ENCODE results near the gene LINGO1. TPM values are rescaled to one million over a fixed set of nuclear protein-coding genes. Genes with fewer than 3 reads are reported as not detected.

Gene LINGO1
- total RNA-seq, 2 experiments from 2014 or later, result not detected

- ChIA-PET CTCF (interaction anchor here (0.6 kb wide), 1 partner anchor 60 kb away, joined by 3 read pairs; no protein-coding TSS in a partner anchor), POLR2A (no interaction called here)
- no peaks in the 10 kb centered on the region for H3K9me3 Mint-ChIP-seq
- H3K4me3 Mint-ChIP-seq, result no peak overlapping the region
- no peaks in the 10 kb centered on the region for H3K4me1 Mint-ChIP-seq
- DNase-seq, result no peak
- no peak overlapping the region for H3K27ac Mint-ChIP-seq
- H3K27me3 Mint-ChIP-seq, result peaks cover 3% of the 10 kb centered on the region
- no peaks in the 10 kb centered on the region for H3K36me3 Mint-ChIP-seq (ENCODE audit: low read depth)
Observed at GRCh38 chr15:77623755-77624524, 8.8 kb downstream of the LINGO1 start.

GRCh38 chr15:77622934-77623754, 9.6 kb downstream of the LINGO1 start:
- no peaks in the 10 kb centered on the region for H3K36me3 Mint-ChIP-seq (ENCODE audit: low read depth)
- no peaks in the 10 kb centered on the region for H3K9me3 Mint-ChIP-seq
- CTCF ChIA-PET, result no interaction called here
- POLR2A ChIA-PET, result no interaction called here
- H3K4me1 Mint-ChIP-seq, result no peaks in the 10 kb centered on the region
- DNase-seq, result no peak
- no peak overlapping the region for H3K4me3 Mint-ChIP-seq
- no peak overlapping the region for H3K27ac Mint-ChIP-seq
- H3K27me3 Mint-ChIP-seq, result no peaks in the 10 kb centered on the region

GRCh38 chr15:77622209-77622933, 10.3 kb downstream of the LINGO1 start:
- CTCF ChIA-PET, result no interaction called here
- Mint-ChIP-seq H3K36me3 (ENCODE audit: low read depth) (no peaks in the 10 kb centered on the region), H3K4me3 (no peak overlapping the region), H3K27ac (no peak overlapping the region), H3K9me3 (no peaks in the 10 kb centered on the region), H3K4me1 (no peaks in the 10 kb centered on the region), H3K27me3 (no peaks in the 10 kb centered on the region)
- no peak for DNase-seq
- POLR2A ChIA-PET, result no interaction called here

GRCh38 chr15:77621847-77622208, 10.9 kb downstream of the LINGO1 start:
- no peak for DNase-seq
- Mint-ChIP-seq H3K9me3 (no peaks in the 10 kb centered on the region), H3K36me3 (ENCODE audit: low read depth) (no peaks in the 10 kb centered on the region), H3K27ac (no peak overlapping the region), H3K4me3 (no peak overlapping the region), H3K27me3 (no peaks in the 10 kb centered on the region), H3K4me1 (no peaks in the 10 kb centered on the region)
- CTCF ChIA-PET, result no interaction called here
- POLR2A ChIA-PET, result no interaction called here

GRCh38 chr15:77620960-77621647, 11.6 kb downstream of the LINGO1 start:
- Mint-ChIP-seq H3K4me1 (no peaks in the 10 kb centered on the region), H3K4me3 (no peak overlapping the region), H3K36me3 (ENCODE audit: low read depth) (no peaks in the 10 kb centered on the region), H3K9me3 (no peaks in the 10 kb centered on the region), H3K27ac (no peak overlapping the region), H3K27me3 (no peaks in the 10 kb centered on the region)
- DNase-seq, result no peak
- ChIA-PET POLR2A (no interaction called here), CTCF (no interaction called here)

- Mint-ChIP-seq H3K4me3 (no peak overlapping the region), H3K9me3 (no peaks in the 10 kb centered on the region), H3K36me3 (ENCODE audit: low read depth) (no peaks in the 10 kb centered on the region), H3K27me3 (no peaks in the 10 kb centered on the region), H3K4me1 (no peaks in the 10 kb centered on the region), H3K27ac (no peak overlapping the region)
- no peak for DNase-seq
- CTCF ChIA-PET, result no interaction called here
- POLR2A ChIA-PET, result no interaction called here
Observed at GRCh38 chr15:77620297-77620696, 12.4 kb downstream of the LINGO1 start.

GRCh38 chr15:77619883-77620282, 12.8 kb downstream of the LINGO1 start:
- Mint-ChIP-seq H3K4me1 (no peaks in the 10 kb centered on the region), H3K27me3 (no peaks in the 10 kb centered on the region), H3K4me3 (no peak overlapping the region), H3K27ac (no peak overlapping the region), H3K36me3 (ENCODE audit: low read depth) (no peaks in the 10 kb centered on the region), H3K9me3 (no peaks in the 10 kb centered on the region)
- ChIA-PET POLR2A (no interaction called here), CTCF (no interaction called here)
- no peak for DNase-seq

- Mint-ChIP-seq H3K4me3 (no peak overlapping the region), H3K9me3 (no peaks in the 10 kb centered on the region), H3K4me1 (no peaks in the 10 kb centered on the region), H3K27ac (no peak overlapping the region), H3K27me3 (no peaks in the 10 kb centered on the region), H3K36me3 (ENCODE audit: low read depth) (no peaks in the 10 kb centered on the region)
- DNase-seq, result no peak
- ChIA-PET POLR2A (no interaction called here), CTCF (interaction anchor here (1.0 kb wide), 1 partner anchor 13 kb away, joined by 3 read pairs; no protein-coding TSS in a partner anchor)
Observed at GRCh38 chr15:77617476-77618230, 15.1 kb downstream of the LINGO1 start.

GRCh38 chr15:77616072-77616471, 16.6 kb downstream of the LINGO1 start:
- DNase-seq, result no peak
- H3K27ac Mint-ChIP-seq, result no peak overlapping the region
- H3K36me3 Mint-ChIP-seq (ENCODE audit: low read depth), result no peaks in the 10 kb centered on the region
- POLR2A ChIA-PET, result no interaction called here
- CTCF ChIA-PET, result no interaction called here
- no peaks in the 10 kb centered on the region for H3K27me3 Mint-ChIP-seq
- H3K4me1 Mint-ChIP-seq, result no peaks in the 10 kb centered on the region
- no peaks in the 10 kb centered on the region for H3K9me3 Mint-ChIP-seq
- H3K4me3 Mint-ChIP-seq, result no peak overlapping the region

GRCh38 chr15:77615472-77615871, 17.2 kb downstream of the LINGO1 start:
- H3K27ac Mint-ChIP-seq, result no peak overlapping the region
- ChIA-PET POLR2A (no interaction called here), CTCF (no interaction called here)
- H3K27me3 Mint-ChIP-seq, result no peaks in the 10 kb centered on the region
- DNase-seq, result no peak
- no peaks in the 10 kb centered on the region for H3K9me3 Mint-ChIP-seq
- no peaks in the 10 kb centered on the region for H3K4me1 Mint-ChIP-seq
- H3K4me3 Mint-ChIP-seq, result no peak overlapping the region
- H3K36me3 Mint-ChIP-seq (ENCODE audit: low read depth), result no peaks in the 10 kb centered on the region

GRCh38 chr15:77614251-77614806, 18.4 kb downstream of the LINGO1 start:
- ChIA-PET POLR2A (no interaction called here), CTCF (no interaction called here)
- no peak overlapping the region for H3K4me3 Mint-ChIP-seq
- no peaks in the 10 kb centered on the region for H3K27me3 Mint-ChIP-seq
- H3K27ac Mint-ChIP-seq, result no peak overlapping the region
- no peaks in the 10 kb centered on the region for H3K4me1 Mint-ChIP-seq
- no peaks in the 10 kb centered on the region for H3K9me3 Mint-ChIP-seq
- no peaks in the 10 kb centered on the region for H3K36me3 Mint-ChIP-seq (ENCODE audit: low read depth)
- no peak for DNase-seq

- CTCF ChIA-PET, result no interaction called here
- H3K9me3 Mint-ChIP-seq, result no peaks in the 10 kb centered on the region
- POLR2A ChIA-PET, result no interaction called here
- H3K36me3 Mint-ChIP-seq (ENCODE audit: low read depth), result no peaks in the 10 kb centered on the region
- H3K27me3 Mint-ChIP-seq, result no peaks in the 10 kb centered on the region
- DNase-seq, result no peak
- H3K4me3 Mint-ChIP-seq, result no peak overlapping the region
- H3K4me1 Mint-ChIP-seq, result no peaks in the 10 kb centered on the region
- H3K27ac Mint-ChIP-seq, result no peak overlapping the region
Observed at GRCh38 chr15:77613814-77614213, 18.9 kb downstream of the LINGO1 start.
